AG04449 (cell line): ENCODE results near the gene LRATD1.

Source experiments
- CTCF ChIA-PET: fragments of 350-600 bp; formaldehyde crosslinking; extraction: SDS; loops from one replicate; lab custom pipeline; 2021; ENCODE audit warnings: antibody characterized with exemption; lab: Yijun Ruan, JAX
- POLR2A ChIA-PET: fragments of 400-600, 350-600 bp; formaldehyde crosslinking; extraction: SDS; loops from one replicate; lab custom pipeline; 2020; ENCODE audit warnings: antibody characterized with exemption, inconsistent platforms; lab: Yijun Ruan, JAX
- DNase-seq: peaks from one replicate; pipeline ENCODE4 v3.0.0-alpha.2; 2010; ENCODE audit warnings: low read depth, low spot score
- H3K4me3 ChIP-seq: 2 replicates; pipeline ENCODE4 v1.5.1; 2011; ENCODE audit warnings: low read depth, mild to moderate bottlenecking, control low read depth, low read length
- TF ChIP-seq, protein P1 (sequence below): IDR thresholded peaks from one replicate; pipeline ENCODE4 v1.5.1; 2011; ENCODE audit warnings: mild to moderate bottlenecking, moderate library complexity, low read length, control low read depth, inconsistent platforms; ENCODE audit not compliant: insufficient read depth; ENCODE audit errors: missing control alignments

Gene LRATD1

DNA sequence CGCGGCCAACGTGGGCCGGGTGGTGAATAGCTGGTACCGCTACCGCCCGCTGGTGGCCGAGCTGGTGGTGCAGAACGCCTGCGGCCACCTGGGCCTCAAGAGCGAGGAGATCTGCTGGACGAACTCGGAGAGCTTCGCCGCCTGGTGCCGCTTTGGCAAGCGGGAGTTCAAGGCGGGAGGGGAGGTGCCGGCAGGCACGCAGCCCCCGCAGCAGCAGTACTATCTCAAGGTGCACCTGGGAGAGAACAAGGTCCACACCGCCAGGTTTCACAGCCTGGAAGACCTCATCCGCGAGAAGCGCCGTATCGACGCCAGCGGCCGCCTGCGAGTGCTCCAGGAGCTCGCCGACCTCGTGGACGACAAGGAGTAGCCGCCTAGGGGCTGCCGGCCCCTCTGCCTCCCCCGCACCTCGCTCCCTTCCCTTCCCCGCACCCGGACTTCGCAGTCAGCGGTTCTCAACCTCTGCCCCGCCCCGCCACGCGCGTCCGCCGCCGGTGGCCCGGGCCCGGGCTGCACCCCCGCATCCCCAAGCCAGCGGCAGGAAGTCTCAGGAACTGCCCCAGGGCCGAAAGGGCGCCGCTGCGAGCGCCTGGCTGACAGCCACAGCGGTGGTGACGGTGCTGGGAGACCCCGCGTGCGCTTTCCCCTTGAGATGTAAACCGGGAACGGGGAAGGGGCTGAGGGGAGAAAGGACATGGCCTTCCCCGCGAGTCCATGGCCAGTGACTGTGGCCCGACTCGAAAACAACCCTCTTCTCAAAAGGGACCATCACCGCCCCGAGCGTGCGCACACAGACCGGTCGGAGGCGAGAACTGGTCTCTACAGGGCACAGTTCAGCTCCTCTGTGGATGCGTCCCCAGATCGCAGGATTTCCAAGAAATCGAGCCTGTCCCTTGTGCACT lies 2.2 kb downstream of the LRATD1 start:
- ChIA-PET POLR2A (no interaction called here), CTCF (interaction anchor here (0.5 to 1.6 kb wide), 13 partner anchors 8 to 946 kb away, joined by 3 to 7 read pairs (median 3); no protein-coding TSS in a partner anchor)
- DNase-seq = no peak
- peak overlapping the region; percentile 52 for H3K4me3 ChIP-seq
- TF ChIP-seq, protein P1, sequence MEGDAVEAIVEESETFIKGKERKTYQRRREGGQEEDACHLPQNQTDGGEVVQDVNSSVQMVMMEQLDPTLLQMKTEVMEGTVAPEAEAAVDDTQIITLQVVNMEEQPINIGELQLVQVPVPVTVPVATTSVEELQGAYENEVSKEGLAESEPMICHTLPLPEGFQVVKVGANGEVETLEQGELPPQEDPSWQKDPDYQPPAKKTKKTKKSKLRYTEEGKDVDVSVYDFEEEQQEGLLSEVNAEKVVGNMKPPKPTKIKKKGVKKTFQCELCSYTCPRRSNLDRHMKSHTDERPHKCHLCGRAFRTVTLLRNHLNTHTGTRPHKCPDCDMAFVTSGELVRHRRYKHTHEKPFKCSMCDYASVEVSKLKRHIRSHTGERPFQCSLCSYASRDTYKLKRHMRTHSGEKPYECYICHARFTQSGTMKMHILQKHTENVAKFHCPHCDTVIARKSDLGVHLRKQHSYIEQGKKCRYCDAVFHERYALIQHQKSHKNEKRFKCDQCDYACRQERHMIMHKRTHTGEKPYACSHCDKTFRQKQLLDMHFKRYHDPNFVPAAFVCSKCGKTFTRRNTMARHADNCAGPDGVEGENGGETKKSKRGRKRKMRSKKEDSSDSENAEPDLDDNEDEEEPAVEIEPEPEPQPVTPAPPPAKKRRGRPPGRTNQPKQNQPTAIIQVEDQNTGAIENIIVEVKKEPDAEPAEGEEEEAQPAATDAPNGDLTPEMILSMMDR = peak; percentile 88

DNA sequence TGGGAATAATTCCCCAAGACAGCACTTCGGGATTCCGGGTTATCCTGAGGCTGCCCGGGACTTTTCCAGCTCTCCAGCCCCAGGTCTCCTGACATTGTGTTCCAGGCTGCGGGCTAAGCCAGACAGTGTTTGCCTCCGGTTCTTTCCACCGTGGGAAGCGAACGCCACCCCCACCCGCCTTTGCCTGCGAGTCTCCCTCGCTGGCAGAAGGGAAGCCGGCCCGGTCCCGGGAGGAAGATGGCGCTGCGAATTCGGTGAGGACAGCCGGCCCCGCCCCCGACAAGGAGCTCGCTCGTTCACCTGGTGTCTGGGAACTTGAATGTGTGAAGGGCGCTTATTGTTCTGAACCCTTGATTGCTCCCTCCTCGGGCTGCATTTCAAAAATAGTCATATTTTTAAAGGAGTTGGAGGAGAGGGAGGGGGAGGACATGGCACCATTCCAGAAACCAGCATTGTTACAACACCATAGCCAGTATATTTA lies 2.9 kb downstream of the LRATD1 start:
- ChIA-PET POLR2A (no interaction called here), CTCF (interaction anchor here (0.9 to 1.4 kb wide), 4 partner anchors 118 to 944 kb away, joined by 3 read pairs; no protein-coding TSS in a partner anchor)
- H3K4me3 ChIP-seq = peak overlapping the region; percentile 52
- DNase-seq = no peak
- TF ChIP-seq, protein P1 = peak; percentile 2

DNA sequence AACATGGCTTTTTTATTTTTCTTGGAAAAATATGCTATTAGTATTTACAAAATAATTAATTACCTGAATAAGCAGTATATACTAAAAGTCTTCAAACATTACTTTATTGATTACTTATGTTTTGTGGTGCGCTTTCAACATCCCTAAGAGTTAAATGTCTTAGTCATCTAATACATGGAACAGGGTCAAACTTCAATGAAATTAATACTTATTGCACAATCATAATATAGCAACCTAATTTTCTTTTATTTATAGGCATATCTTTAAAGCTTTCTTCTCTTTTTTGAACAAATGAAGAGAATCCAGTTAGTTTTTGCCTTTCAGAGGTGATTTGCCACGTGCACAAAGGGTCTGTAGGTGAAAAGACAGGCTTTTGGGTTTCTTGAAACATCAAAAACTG lies 6.0 kb downstream of the LRATD1 start:
- TF ChIP-seq, protein P1 = no peak
- ChIA-PET POLR2A (no interaction called here), CTCF (no interaction called here)
- H3K4me3 ChIP-seq = no peak overlapping the region
- no peak for DNase-seq

DNA sequence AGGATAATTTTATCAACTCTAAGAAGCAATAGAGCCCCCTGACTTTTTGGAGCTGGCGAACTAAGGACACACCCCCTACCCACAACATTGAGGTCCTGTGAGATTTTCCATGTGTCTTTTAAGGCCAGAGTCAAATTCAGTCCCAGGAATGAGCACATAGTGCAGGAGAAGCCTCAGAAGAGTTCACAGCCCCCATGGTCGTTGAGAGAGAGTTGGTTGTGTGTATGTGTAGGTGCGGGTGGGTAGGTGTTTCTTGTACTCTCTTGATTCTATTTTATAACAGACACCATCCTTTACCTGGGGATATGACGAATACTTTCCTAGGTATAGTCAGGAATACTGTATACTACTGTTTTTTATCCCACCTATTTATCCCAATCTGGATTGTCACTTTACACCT lies 8.6 kb downstream of the LRATD1 start:
- DNase-seq = no peak
- H3K4me3 ChIP-seq = no peak overlapping the region
- ChIA-PET POLR2A (no interaction called here), CTCF (no interaction called here)
- TF ChIP-seq, protein P1 = no peak

DNA sequence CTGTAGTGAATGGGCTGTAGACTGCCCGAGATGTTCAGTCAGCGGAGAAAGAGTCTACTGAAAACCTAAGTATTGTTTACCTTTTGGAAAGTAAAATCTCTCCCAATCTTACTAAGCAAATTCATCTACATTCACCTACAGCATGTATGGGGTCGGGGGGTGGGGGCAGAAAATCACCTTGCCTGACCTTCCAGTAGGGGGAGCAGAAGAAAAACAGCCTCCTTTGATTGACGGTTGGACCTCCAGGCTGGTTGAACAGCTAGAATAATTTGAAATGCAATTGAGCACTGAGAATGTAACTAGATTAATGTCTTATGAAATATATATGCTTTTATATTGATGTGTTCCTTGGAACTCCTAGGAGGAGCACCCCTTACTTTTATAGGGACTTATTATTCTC lies 10.0 kb downstream of the LRATD1 start:
- POLR2A ChIA-PET = no interaction called here
- CTCF ChIA-PET = interaction anchor here (1.3 kb wide), 1 partner anchor 8 kb away, joined by 4 read pairs; no protein-coding TSS in a partner anchor
- TF ChIP-seq, protein P1 = no peak
- no peak for DNase-seq
- H3K4me3 ChIP-seq = no peak overlapping the region

DNA sequence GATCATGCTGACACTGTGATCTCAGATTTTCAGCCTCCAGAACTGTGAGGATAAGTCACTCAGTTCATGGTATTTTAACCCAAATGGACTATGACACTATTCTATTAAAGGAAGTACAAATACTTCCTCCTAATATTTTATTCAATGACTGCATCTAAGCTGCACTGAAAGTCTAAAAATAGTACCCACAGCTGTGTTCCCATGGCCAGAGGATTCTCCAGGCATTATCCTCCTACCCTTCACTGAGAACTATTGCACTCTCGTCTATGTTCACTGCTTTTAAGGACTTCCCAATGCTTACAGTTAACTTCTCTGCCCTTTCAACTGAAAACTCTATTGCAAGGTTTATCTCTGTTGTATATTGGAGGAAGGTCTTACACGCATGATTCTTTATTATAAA lies 15.2 kb downstream of the LRATD1 start:
- ChIA-PET CTCF (no interaction called here), POLR2A (no interaction called here)
- DNase-seq = no peak
- no peak overlapping the region for H3K4me3 ChIP-seq
- TF ChIP-seq, protein P1 = no peak
